Hepatocyte (in vitro differentiated cells): Measurements from ENCODE around the gene APPBP2.

Experiments
- EZH2 ChIP-seq: fragments of 200-600 bp; sonication (generic); IDR thresholded peaks from 2 replicates; pipeline ENCODE4 v1.6.1; 2016; ENCODE audit warnings: antibody characterized with exemption, mild to moderate bottlenecking, borderline replicate concordance
- EZH2phosphoT487 ChIP-seq: fragments of 200-600 bp; sonication (generic); IDR thresholded peaks from one replicate; pipeline ENCODE4 v1.6.1; 2018; ENCODE audit warnings: antibody characterized with exemption, mild to moderate bottlenecking, low read depth, moderate library complexity; ENCODE audit not compliant: unreplicated experiment, severe bottlenecking
- TF ChIP-seq, protein P1 (sequence below): fragments of 200-600 bp; sonication (generic); IDR thresholded peaks from 2 replicates; pipeline ENCODE4 v1.5.1; 2016; ENCODE audit warnings: antibody characterized with exemption, mild to moderate bottlenecking; ENCODE audit not compliant: poor library complexity

DNA sequence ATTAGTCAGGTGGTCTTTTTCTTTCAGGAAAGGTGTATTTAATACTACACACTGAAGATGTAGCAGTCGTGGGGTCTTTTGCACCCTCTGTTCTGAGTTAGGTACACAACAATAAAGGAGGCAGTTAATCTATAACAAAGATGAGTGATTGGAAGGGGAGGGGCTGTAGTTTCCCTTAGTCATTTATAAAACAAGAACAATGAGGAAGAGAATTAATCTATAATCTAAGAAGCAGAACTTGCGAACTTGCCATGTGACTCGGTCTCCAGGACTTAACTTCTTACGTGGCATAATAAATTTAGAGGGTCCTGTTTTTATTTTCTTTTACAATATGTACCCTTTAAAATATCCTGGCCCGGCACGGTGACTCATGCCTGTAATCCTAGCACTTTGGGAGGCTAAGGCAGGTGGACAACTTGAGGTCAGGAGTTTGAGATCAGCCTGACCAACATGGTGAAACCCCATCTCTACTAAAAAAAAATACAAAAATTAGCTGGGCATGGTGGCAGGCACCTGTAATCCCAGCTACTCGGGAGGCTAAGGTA is 8.6 kb upstream of the APPBP2 start:
- TF ChIP-seq, protein P1, sequence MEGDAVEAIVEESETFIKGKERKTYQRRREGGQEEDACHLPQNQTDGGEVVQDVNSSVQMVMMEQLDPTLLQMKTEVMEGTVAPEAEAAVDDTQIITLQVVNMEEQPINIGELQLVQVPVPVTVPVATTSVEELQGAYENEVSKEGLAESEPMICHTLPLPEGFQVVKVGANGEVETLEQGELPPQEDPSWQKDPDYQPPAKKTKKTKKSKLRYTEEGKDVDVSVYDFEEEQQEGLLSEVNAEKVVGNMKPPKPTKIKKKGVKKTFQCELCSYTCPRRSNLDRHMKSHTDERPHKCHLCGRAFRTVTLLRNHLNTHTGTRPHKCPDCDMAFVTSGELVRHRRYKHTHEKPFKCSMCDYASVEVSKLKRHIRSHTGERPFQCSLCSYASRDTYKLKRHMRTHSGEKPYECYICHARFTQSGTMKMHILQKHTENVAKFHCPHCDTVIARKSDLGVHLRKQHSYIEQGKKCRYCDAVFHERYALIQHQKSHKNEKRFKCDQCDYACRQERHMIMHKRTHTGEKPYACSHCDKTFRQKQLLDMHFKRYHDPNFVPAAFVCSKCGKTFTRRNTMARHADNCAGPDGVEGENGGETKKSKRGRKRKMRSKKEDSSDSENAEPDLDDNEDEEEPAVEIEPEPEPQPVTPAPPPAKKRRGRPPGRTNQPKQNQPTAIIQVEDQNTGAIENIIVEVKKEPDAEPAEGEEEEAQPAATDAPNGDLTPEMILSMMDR = no peak
- no peak for TF ChIP-seq EZH2
- TF ChIP-seq EZH2phosphoT487 = no peak
